ENCODE measurements around the gene KCNQ1.

KCNQ1 gene

GRCh38 chr11:2559527-2560311 lies 114.9 kb downstream of the KCNQ1 start:
- no peak for DNase-seq

GRCh38 chr11:2561696-2562581 lies 117.1 kb downstream of the KCNQ1 start:
- DNase-seq: no peak

GRCh38 chr11:2562890-2563212 lies 118.0 kb downstream of the KCNQ1 start:
- no peak for DNase-seq

DNA sequence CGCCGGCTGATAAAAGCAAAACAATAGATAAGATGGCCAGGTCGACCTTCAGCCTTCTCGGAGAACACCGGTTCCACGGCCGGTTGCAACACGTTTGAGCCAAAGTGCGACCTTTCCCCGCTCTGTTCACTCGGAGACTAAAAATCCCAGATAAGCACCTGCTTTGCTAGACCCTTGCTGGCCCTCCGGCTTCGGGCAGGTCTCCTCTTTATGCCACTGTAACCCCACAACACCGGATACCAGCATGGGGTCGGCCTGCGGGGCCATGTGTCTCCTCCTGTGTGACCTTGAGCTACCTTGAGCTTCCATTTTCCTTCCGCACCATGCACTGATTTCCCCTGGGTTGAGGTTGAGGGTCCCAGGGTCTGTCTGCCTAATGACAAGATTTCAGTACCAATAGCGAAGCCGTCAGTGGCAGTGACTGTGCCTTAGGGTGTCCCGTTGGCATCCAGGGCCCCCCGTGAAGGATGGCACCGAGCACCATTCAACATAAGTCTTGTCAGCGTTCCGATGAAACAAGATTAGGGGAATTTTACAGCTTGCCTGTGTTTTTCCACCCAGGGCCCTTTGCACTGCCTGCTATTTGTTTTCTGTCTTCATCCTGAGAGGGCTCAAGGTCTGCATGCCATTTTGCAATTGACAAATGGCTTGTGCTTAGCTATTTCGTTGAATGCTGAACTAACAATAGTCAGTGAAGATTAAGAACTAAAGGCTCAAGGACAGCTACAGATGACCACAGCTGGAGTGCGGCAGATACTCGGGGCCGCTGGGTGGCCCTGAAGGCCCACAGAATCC lies 118.6 kb downstream of the KCNQ1 start:
- no peak for DNase-seq

GRCh38 chr11:2564008-2564530 lies 119.3 kb downstream of the KCNQ1 start:
- DNase-seq: no peak

- no peak for DNase-seq
These were observed 120.0 kb downstream of the KCNQ1 start for GRCh38 chr11:2564588-2565425.

- no peak for DNase-seq
These were observed 120.8 kb downstream of the KCNQ1 start for GRCh38 chr11:2565447-2566222.

DNA sequence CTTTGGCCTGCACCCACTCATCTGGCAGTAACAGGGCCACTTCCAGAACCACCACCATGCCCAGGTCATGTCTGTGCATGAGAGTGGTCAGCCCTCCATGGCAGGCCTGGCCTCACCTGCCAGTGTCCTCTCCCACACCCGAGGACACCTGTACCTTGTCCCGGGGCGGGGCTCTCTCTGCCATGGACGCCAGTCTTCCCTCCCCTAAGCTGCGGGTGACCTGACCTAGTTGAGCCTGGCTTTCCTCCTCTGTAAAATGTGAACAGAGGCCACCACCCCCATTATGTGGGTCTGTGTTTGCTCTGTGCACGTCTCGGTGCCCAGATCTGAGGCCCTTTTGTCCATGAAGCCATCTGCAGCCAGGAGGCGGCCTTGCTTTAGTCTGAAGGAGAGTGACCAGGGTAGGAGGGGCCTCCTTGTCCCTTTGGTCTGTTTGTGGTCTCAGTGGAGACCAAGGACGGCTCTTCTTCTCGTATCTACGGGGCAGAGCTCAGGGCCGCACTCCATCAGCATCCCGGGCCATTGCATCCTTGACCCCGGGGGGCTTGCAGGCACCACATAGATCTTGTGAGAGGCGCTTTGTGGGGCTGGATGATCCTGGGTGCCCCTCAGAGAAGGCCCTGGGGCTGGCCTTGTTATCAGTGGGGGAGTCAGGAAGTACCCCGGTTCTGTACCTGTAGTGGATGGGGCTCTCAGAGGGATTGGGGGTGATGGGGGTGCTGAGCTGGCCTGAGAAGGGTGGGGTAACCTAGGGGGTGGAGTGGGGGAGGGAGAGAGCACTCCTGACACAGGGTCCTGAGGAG lies 121.6 kb downstream of the KCNQ1 start:
- no peak for DNase-seq

DNA sequence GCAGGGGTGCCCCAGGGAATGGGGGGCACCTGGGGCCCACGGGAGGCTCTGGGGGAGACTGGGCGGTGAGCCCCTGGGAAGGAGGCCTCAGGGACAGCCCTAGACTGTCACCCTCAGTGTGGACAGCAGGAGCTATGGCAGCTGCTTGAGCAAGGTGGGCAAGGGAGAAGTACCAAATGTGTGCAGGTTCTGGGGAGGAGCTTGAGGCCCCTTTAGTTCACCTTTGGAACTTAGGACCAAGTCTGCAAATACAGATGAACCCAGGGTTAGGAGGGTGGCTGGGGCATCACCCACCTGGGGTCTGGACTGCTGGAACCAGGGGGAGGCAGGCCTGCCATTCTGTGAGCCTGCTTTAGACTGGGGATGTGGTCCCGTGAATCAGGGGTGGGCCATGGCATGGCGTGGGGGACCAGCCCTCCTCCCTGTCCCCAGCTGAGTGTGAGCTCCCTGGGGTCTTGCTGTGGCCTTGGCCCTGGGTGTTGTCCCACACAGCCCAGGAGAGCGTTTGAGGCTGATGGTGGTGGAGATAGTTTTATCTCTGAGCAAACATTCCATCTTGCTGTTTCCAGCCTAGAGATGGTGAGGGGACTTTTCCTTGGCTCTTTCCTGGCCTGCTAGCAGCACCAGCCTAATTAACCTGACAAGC lies 122.3 kb downstream of the KCNQ1 start:
- DNase-seq: no peak

- no peak for DNase-seq
These were observed 124.5 kb downstream of the KCNQ1 start for GRCh38 chr11:2569321-2569721.

DNA sequence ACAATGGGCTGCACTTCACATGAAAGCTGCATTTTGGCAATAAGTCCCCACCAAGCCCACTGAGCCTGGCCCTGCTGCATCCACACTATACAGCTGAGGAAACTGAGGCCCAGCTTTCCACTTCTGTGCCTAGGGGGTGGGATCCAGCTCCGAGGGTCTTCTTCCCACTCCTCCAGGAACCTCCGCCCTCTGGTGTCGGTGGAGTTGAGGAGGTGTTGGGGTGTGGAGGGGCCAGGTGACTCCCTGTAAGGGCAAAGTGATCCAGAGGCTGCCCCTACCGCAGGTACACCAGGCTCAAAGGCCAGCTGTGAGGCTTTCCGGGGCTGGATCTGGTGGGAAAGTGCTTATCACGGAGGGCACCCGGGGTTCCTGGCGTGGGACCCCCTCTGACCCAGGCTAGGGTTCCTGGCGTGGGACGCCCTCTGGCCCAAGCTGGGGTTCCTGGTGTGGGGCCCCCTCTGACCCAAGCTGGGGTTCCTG lies 125.0 kb downstream of the KCNQ1 start:
- DNase-seq: no peak

- no peak for DNase-seq
These were observed 125.5 kb downstream of the KCNQ1 start for GRCh38 chr11:2570211-2570811.

DNA sequence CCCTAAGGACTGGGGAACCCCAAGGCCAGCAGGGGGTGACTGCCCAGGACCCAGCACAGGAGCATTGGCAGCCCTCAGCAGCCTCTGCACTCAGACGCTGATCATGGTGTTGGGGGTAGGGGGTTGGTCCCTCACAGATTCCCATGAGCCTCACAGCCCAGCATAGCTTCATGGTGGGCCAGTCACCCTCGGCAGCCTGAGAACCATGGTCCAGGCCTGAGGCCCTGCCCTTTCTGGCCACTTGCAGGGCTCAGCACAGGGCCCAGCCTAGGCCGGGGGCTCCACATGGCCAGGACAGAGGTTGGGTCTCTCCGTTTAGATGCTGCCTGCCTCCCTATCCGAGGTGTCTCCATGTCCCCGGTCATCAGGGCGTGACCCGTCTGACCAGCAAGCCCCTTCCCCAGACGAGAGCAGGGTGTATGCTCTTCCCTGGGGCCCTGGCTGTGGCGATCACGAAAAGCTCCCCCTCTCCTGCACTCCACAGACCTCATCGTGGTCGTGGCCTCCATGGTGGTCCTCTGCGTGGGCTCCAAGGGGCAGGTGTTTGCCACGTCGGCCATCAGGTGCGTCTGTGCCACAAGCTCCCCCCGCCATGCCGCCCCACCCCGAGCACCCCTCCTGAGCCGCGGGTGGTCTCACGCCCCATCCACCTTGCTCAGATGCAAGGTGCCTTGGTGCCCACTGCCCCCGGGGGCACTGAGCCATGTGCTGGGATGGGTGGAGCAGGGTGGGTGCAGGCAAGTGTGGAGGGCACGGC lies 126.2 kb downstream of the KCNQ1 start:
- no peak for DNase-seq

DNA sequence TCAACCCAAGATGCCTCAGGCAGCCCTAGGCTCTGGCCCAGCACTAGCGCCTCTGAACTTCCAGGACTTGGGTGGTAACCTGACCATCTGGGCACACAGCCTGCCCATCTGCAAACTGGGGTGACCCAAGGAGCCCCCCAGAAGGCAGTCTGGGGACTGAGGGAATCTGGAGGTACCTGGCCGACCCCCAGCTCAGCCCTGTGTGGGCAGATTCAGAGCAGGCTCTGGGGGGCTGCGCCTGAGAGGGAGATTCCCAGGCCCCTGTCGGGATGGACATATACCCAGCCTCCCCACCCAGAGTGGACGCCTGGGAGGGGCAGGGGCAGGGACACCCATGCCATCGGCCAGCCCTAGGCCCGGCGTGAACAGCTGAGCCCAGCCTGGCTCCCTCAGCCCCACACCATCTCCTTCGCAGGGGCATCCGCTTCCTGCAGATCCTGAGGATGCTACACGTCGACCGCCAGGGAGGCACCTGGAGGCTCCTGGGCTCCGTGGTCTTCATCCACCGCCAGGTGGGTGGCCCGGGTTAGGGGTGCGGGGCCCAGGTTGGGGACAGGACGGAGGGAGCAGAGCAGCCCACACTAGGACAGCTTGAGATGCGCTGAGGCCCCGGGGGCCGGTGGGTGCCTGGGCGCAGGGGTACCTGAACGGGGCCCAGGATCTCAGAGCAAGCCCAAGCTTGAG lies 126.9 kb downstream of the KCNQ1 start:
- DNase-seq: no peak

DNA sequence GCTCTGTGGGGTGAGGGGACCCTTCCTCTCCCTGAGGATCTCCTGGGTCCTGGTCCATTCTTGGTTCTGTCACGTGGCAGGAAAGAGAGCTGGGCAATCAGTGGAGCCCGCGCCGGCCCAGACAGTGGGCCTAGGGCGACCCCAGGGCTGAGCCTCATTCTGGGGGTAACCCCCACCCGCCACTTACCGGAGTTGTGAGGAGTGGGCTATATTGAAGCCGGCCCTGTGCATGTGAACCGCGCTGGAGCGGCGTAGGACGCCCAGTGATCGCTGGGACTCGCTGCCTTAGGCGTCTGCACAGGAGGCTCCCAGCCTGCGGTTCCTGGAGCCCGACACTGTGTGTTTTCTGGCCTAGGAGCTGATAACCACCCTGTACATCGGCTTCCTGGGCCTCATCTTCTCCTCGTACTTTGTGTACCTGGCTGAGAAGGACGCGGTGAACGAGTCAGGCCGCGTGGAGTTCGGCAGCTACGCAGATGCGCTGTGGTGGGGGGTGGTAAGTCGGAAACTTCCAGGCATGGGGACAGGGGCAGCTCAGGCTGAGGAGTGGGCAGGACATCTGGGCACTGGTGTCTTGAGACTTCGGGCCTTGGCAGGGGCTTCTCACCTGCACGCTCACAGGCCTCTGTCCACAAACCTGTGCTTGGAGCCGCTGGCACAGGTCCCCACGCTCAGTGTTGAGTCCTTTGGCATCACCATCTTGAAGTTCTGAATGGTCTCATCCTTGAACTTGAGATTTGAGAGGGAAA lies 127.9 kb downstream of the KCNQ1 start:
- no peak for DNase-seq

- DNase-seq: no peak
These were observed 128.6 kb downstream of the KCNQ1 start for GRCh38 chr11:2573240-2574042.

Data from fibroblast of skin of right biceps (primary cell).